ENCODE results near the gene FBXO34. TPM values are rescaled to one million over a fixed set of nuclear protein-coding genes. Genes with fewer than 3 reads are reported as not detected.
A peak's percentile ranks its signal among the peaks of the same experiment; 100 is the strongest.

FBXO34 gene
- total RNA-seq, 2 donors from 2014 or later, result 26.0 to 32.7 TPM

- no peaks in the 10 kb centered on the region for H3K9me3 ChIP-seq
- no peaks in the 10 kb centered on the region for H3K27me3 ChIP-seq
- H3K36me3 ChIP-seq, result no peaks in the 10 kb centered on the region
- DNase-seq (ENCODE audit: low spot score), result no peak
- no peak overlapping the region for H3K4me3 ChIP-seq
- peaks cover 0 to 6% of the 10 kb centered on the region in 2 donors for H3K4me1 ChIP-seq
- no peak overlapping the region for H3K27ac ChIP-seq
- TF ChIP-seq CTCF (IDR thresholded peaks at IDR 0.05), result no peak
Measured at GRCh38 chr14:55291480-55292081, 20.4 kb downstream of the FBXO34 start.

GRCh38 chr14:55294603-55295002 lies 23.4 kb downstream of the FBXO34 start:
- no peak for TF ChIP-seq CTCF (IDR thresholded peaks at IDR 0.05)
- H3K9me3 ChIP-seq, result no peaks in the 10 kb centered on the region
- H3K27ac ChIP-seq, result no peak overlapping the region

GRCh38 chr14:55297611-55298499 lies 26.6 kb downstream of the FBXO34 start:
- DNase-seq (ENCODE audit: low spot score), result no peak
- Histone ChIP-seq H3K4me1 (peaks cover 0 to 36% of the 10 kb centered on the region in 2 donors), H3K27ac (no peak overlapping the region), H3K27me3 (no peaks in the 10 kb centered on the region), H3K4me3 (no peak overlapping the region), H3K9me3 (no peaks in the 10 kb centered on the region), H3K36me3 (no peaks in the 10 kb centered on the region)
- no peak for TF ChIP-seq CTCF (IDR thresholded peaks at IDR 0.05)

More at GRCh38 chr14:55294603-55295002, 23.4 kb downstream of the FBXO34 start:
- DNase-seq (ENCODE audit: low spot score), result no peak
- H3K27me3 ChIP-seq, result no peaks in the 10 kb centered on the region
- H3K4me1 ChIP-seq, result peaks cover 0 to 15% of the 10 kb centered on the region in 2 donors
- no peaks in the 10 kb centered on the region for H3K36me3 ChIP-seq
- no peak overlapping the region for H3K4me3 ChIP-seq

- no peaks in the 10 kb centered on the region for H3K9me3 ChIP-seq
- no peaks in the 10 kb centered on the region for H3K36me3 ChIP-seq
- no peaks in the 10 kb centered on the region for H3K27me3 ChIP-seq
- no peak for TF ChIP-seq CTCF (IDR thresholded peaks at IDR 0.05)
- H3K27ac ChIP-seq, result no peak overlapping the region
- no peak overlapping the region for H3K4me3 ChIP-seq
- peaks cover 0 to 42% of the 10 kb centered on the region in 2 donors for H3K4me1 ChIP-seq
- no peak for DNase-seq (ENCODE audit: low spot score)
Measured at GRCh38 chr14:55298500-55298822, 27.2 kb downstream of the FBXO34 start.

GRCh38 chr14:55301437-55302121 lies 30.4 kb downstream of the FBXO34 start:
- Histone ChIP-seq H3K9me3 (no peaks in the 10 kb centered on the region), H3K36me3 (no peaks in the 10 kb centered on the region), H3K4me3 (no peak overlapping the region), H3K27ac (peak overlapping the region; percentile 61 to 83), H3K4me1 (peaks cover 0 to 54% of the 10 kb centered on the region in 2 donors), H3K27me3 (no peaks in the 10 kb centered on the region)
- no peak for DNase-seq (ENCODE audit: low spot score)
- no peak for TF ChIP-seq CTCF (IDR thresholded peaks at IDR 0.05)

All from right atrium auricular region (tissue), 2 donors.